Activated CD4-positive, alpha-beta T cell treated with anti-CD3 and anti-CD28 coated beads for 48 hours (primary cell): ENCODE results near the gene MOCS1.

ENCODE experiments used
- DNase-seq: peaks from one replicate; pipeline ENCODE4 v3.0.0-alpha.2; 2020

The MOCS1 gene

GRCh38 chr6:39947611-39948068 lies 13.4 kb upstream of the MOCS1 start:
- no peak for DNase-seq

GRCh38 chr6:39945626-39946025 lies 11.4 kb upstream of the MOCS1 start:
- no peak for DNase-seq

- no peak for DNase-seq
These were observed 8.8 kb upstream of the MOCS1 start for GRCh38 chr6:39942903-39943580.

GRCh38 chr6:39941820-39942219 lies 7.6 kb upstream of the MOCS1 start:
- DNase-seq, result no peak

- DNase-seq, result no peak
These were observed 6.9 kb upstream of the MOCS1 start for GRCh38 chr6:39941138-39941537.

GRCh38 chr6:39938773-39939654 lies 4.8 kb upstream of the MOCS1 start:
- no peak for DNase-seq

DNA sequence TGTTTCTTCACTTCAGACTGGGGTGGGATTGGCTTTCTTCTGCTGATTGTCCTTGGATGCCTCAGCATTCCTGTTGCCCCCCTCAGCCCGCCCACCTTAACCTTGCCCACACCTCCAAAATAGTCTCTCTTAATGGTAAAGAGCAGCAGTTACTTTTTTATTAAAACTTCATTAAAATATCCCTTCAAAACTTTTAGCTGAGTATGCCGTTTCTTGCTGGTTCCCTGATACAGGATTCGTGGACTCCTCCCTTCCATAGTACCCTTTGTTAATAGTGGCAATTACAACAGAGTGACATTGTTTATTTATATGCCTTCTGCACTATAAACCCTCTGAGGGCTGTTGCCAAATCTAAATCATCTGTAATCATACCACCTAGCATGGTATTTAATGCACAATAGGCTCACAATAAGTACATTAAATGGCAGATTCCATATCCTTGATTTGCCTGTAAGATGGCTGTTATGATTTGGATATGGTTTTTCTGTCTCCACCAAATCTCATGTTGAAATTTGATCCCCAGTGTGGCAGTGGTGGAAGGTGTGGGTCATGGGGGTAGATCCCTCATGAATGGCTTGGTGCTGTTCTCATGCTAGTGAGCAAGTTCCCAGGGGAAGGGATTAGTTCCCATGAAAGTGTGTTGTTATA lies 3.5 kb upstream of the MOCS1 start:
- no peak for DNase-seq

GRCh38 chr6:39936857-39937256 lies 2.6 kb upstream of the MOCS1 start:
- no peak for DNase-seq

DNA sequence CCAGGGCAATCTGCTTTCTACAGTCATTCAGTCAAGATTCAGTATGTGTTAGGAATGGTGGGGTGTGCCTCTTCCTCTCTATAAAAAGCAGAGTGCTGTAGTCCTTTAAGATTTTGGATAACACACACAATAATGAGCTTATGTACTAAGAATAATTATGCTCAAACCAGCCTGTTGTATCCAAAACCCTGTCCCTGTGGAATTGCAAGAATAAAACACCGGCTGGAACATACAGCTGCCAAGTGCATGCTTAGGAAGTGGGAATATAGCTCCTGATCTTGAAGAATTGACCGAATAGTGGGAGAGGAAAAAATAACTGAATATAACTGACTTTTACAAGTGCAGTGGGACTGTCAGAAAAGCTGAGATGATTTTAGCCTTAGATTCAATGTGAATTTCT lies 979 bp upstream of the MOCS1 start:
- DNase-seq, result no peak

DNA sequence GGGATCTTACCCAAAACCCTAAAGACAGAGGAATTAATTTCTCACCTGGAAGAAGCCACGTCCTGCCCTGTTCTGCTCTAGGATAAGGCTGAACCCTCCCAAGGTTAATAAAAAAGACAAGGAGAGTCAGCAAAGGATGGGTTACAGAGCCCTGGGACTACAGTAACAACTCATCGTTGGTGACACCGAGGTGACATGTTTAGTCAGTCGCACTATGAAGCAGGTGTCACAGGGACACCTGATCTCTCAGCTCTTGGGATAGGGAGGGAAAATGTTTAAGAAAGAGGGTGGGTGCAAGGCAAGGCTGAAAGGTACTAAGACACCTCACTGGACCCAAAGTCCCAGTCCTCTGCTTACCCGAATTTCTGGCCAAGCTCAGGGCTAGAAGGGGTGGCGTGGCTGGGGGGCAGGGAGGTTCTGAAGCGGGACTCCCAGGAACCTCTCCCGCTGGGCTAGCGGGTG lies 562 bp downstream of the MOCS1 start:
- no peak for DNase-seq

DNA sequence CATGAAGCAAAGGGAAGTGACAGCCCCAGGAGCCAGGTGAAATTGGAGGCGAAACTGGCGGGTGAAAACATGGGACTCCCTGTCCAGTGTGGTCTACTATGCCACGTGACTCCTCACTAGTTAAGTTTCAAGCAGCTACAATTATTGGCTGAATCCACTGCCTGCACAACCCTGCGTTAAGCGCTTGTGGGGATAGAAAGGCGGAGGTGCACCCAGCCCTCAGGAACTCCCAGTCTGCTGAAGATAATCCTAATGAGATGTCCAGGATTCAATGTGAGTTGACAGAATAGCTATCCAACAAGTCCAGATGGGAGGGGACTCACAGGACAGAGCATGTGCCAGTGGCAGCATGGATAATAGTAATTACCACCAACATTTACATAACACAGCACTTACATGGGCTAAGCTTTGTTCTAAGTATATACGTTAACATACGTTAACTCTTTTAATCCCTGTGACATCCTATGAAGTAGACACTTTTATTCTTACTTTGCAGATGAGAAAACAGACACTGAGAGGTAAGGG lies 1.8 kb downstream of the MOCS1 start:
- no peak for DNase-seq

DNA sequence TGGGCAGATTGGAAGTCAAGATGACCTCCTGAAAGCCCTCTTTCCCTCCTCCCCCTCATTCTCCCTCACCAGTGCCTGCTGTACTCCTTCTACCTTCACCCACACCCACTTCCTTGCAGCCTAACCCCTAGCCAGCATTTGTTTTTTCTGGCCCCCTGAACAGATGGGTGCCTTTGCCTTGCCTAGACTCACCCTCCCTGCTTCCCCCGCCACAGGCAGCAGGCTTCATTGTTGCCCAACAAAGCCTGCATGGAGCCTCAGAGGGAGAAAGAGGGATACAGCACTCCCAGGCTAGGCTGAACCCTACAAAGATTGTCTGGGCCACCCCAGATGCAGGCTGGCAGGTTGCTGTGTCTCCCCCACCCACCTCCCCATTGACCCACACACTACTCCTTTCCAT lies 2.7 kb downstream of the MOCS1 start:
- no peak for DNase-seq

DNA sequence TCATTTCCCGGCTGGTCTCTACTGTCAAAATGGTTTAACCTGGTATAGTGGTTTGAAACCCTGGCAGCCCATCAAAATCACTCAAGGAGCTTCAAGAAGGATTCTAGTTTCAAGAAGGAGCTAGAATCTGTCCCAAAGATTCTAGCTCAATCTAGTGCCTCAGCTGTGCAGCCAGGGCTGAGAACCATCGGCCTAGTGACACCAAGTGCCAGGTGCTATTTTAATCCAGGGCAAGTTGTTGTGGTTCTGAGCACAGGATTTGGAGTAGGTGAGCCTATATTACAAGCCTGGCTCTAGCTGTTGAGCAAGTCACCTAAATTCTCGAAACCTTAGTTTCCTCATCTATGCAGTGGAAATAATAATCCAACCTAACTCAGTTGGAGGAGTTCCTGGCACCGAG lies 3.7 kb downstream of the MOCS1 start:
- DNase-seq, result no peak

DNA sequence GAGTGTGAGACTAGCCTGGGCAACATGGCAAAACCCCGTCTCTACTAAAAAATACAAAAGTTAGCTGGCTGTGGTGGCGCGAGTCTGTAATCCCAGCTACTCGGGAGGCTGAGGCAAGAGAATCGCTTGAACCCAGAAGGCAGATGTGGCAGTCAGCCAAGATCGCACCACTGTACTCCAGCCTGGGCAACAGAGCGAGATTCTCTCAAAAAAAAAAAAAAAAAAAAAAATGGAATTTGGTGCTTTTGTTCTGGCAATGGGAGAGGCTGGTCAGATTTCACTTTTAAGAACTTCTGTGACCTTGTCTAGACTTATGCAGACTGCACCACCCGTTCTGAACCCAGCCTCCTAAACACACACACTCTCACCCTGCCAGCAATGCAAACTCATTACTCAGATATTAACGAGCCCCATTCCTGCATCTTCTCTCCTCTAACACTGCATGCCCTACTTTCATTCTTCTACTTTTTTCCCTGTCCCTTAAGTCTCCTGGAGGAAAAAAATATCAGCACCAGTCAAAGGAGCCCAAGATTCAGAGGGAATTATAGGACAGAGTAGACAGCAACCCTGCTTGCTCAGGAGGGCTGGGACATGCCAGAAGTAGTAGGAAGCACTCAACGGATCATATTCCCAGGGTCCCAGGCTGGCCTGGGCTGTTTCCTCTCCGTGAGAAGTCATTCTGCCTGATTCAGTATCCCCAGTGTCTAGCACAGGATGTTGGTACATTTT lies 4.4 kb downstream of the MOCS1 start:
- no peak for DNase-seq

DNA sequence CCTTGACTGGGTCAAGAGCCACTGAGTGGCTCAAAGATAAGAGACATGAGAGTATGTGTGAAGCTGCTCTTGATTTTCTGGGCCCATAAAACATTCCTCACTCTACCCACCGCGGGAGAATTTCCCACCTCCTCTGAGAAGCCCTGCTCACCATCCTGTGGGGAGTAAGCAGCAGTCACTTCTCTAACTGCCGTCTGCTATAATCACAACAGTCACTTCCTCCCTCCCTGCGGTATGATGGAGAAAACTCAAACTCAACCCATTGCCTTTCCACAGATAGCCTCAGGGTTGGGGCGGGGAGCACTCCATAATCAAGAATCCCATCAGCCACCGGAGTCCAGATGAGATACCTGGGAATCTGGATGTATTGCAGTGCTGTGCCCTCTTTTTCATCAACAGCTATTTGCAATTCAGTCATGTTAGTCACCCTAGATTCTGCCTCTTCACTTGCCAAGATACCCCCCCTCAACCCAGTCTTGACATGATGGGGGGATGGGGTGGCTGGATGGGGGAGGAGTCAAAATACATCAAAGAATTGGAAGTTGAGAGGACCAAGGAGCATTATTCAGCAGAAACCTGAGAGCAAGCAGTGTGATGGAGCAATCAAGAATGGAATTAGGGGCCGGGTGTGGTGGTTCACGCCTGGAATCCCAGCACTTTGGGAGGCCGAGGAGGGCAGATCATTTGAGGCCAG lies 5.1 kb downstream of the MOCS1 start:
- DNase-seq, result no peak

- no peak for DNase-seq
These were observed 7.1 kb downstream of the MOCS1 start for GRCh38 chr6:39927159-39927558.

- no peak for DNase-seq
These were observed 7.6 kb downstream of the MOCS1 start for GRCh38 chr6:39926668-39927067.

- DNase-seq, result no peak
These were observed 8.4 kb downstream of the MOCS1 start for GRCh38 chr6:39925931-39926290.

GRCh38 chr6:39925191-39925930 lies 8.9 kb downstream of the MOCS1 start:
- no peak for DNase-seq

DNA sequence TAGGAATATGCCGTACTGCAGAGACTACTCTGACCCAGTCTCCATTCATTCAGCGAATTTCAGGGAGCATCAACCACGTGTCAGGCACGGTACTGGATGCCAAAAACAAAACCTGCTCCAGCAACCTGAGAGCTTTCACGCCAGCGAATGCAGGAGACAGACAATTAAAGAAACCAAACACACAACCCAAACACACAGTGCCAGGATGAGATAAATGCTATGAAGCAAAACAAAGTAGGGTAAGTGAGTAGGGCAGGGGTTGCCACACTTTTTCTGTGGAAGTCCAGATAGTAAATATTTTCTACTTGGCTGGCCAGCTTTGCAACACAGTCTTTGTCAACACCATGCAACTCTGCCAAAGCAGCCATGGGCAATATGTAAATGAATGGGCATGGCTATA lies 10.0 kb downstream of the MOCS1 start:
- DNase-seq, result no peak

DNA sequence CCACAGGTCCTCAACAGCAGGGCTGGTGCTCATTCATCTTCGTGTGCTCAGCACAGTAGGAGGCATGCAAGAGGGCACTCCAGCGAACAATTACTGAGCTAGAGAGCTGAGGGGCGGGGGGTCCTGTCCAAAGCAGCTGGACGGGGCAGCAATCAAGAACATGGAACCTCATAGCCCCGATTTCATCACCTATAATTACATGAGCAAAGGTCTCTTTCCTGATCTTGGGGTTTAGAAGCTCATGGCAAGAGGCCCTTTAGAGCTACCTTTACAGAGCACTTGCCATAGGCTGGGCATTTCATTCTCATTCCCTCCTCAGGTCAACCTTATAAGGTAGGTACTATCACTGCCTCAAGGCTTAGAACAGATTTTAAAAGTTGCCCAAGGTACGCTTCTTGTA lies 10.4 kb downstream of the MOCS1 start:
- DNase-seq, result no peak

GRCh38 chr6:39923394-39923793 lies 10.9 kb downstream of the MOCS1 start:
- no peak for DNase-seq
